GM19239 (cell line): ENCODE measurements around the gene ZFAND5.

Experiments
- DNase-seq: peaks from one replicate; pipeline ENCODE4 v3.0.0; 2011; ENCODE audit warnings: low spot score; ENCODE audit not compliant: insufficient read length
- FAIRE-seq: peaks from 2 replicates; lab custom pipeline; 2011; peaks lifted over from hg19 to GRCh38; lab: Jason Lieb, UNC

ZFAND5 gene

GRCh38 chr9:72363908-72364678 is 915 bp downstream of the ZFAND5 start:
- peak; percentile 66 for FAIRE-seq

GRCh38 chr9:72363236-72363635 is 1.8 kb downstream of the ZFAND5 start:
- DNase-seq (no peak), FAIRE-seq (no peak)

More at GRCh38 chr9:72363908-72364678, 915 bp downstream of the ZFAND5 start:
- peak; percentile 43 for DNase-seq

- peak; percentile 96 for FAIRE-seq
- DNase-seq = peak; percentile 14
Observed at GRCh38 chr9:72362680-72363139, 2.3 kb downstream of the ZFAND5 start.

GRCh38 chr9:72362118-72362531 is 2.9 kb downstream of the ZFAND5 start:
- DNase-seq (no peak), FAIRE-seq (peak; percentile 66)

GRCh38 chr9:72361217-72361616 is 3.8 kb downstream of the ZFAND5 start:
- FAIRE-seq (no peak), DNase-seq (no peak)

- DNase-seq (no peak), FAIRE-seq (peak; percentile 74)
Observed at GRCh38 chr9:72360324-72360723, 4.7 kb downstream of the ZFAND5 start.

- DNase-seq (no peak), FAIRE-seq (no peak)
Observed at GRCh38 chr9:72356041-72356582, 8.9 kb downstream of the ZFAND5 start.

GRCh38 chr9:72355153-72355552 is 9.9 kb downstream of the ZFAND5 start:
- DNase-seq (no peak), FAIRE-seq (no peak)

GRCh38 chr9:72354704-72355103 is 10.3 kb downstream of the ZFAND5 start:
- DNase-seq (no peak), FAIRE-seq (peak; percentile 39)

- FAIRE-seq (no peak), DNase-seq (no peak)
Observed at GRCh38 chr9:72353455-72354116, 11.4 kb downstream of the ZFAND5 start.

- FAIRE-seq (no peak), DNase-seq (no peak)
Observed at GRCh38 chr9:72352911-72353388, 12.1 kb downstream of the ZFAND5 start.

GRCh38 chr9:72351538-72352453 is 13.2 kb downstream of the ZFAND5 start:
- no peak for FAIRE-seq
- no peak for DNase-seq

- FAIRE-seq (no peak), DNase-seq (no peak)
Observed at GRCh38 chr9:72349911-72350310, 15.1 kb downstream of the ZFAND5 start.

GRCh38 chr9:72349240-72349639 is 15.8 kb downstream of the ZFAND5 start:
- DNase-seq = no peak
- FAIRE-seq = no peak

GRCh38 chr9:72346333-72346732 is 18.7 kb downstream of the ZFAND5 start:
- DNase-seq = no peak
- no peak for FAIRE-seq

- DNase-seq = no peak
- no peak for FAIRE-seq
Observed at GRCh38 chr9:72338631-72339030, 26.4 kb downstream of the ZFAND5 start.

- no peak for DNase-seq
- FAIRE-seq = no peak
Observed at GRCh38 chr9:72337286-72337685, 27.7 kb downstream of the ZFAND5 start.

- DNase-seq (no peak), FAIRE-seq (no peak)
Observed at GRCh38 chr9:72334658-72335337, 30.2 kb downstream of the ZFAND5 start.

GRCh38 chr9:72333709-72334108 is 31.3 kb downstream of the ZFAND5 start:
- FAIRE-seq (no peak), DNase-seq (no peak)

- no peak for FAIRE-seq
Observed at GRCh38 chr9:72333197-72333596, 31.8 kb downstream of the ZFAND5 start.

More at GRCh38 chr9:72333197-72333596, 31.8 kb downstream of the ZFAND5 start:
- no peak for DNase-seq
